22Rv1 (cell line): Measurements from ENCODE around the gene AOPEP.

Source experiments
- ZFX ChIP-seq: fragments of 450-650 bp; IDR thresholded peaks from 2 replicates; pipeline ENCODE4 v1.6.1; 2017; ENCODE audit warnings: antibody characterized with exemption, borderline replicate concordance
- TF ChIP-seq, protein P1 (sequence below): fragments of 450-650 bp; IDR thresholded peaks from 2 replicates; pipeline ENCODE4 v1.5.1; 2017; ENCODE audit warnings: mild to moderate bottlenecking

GRCh38 chr9:94792511-94792910 is 66.0 kb downstream of the AOPEP start:
- TF ChIP-seq, protein P1, sequence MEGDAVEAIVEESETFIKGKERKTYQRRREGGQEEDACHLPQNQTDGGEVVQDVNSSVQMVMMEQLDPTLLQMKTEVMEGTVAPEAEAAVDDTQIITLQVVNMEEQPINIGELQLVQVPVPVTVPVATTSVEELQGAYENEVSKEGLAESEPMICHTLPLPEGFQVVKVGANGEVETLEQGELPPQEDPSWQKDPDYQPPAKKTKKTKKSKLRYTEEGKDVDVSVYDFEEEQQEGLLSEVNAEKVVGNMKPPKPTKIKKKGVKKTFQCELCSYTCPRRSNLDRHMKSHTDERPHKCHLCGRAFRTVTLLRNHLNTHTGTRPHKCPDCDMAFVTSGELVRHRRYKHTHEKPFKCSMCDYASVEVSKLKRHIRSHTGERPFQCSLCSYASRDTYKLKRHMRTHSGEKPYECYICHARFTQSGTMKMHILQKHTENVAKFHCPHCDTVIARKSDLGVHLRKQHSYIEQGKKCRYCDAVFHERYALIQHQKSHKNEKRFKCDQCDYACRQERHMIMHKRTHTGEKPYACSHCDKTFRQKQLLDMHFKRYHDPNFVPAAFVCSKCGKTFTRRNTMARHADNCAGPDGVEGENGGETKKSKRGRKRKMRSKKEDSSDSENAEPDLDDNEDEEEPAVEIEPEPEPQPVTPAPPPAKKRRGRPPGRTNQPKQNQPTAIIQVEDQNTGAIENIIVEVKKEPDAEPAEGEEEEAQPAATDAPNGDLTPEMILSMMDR = no peak
- no peak for TF ChIP-seq ZFX
